ENCODE data around the gene DEDD2.
A peak's percentile ranks its signal among the peaks of the same experiment; 100 is the strongest.

DEDD2 gene

GRCh38 chr19:42248270-42249148 lies 31.0 kb upstream of the DEDD2 start:
- DNase-seq (ENCODE audit: low read depth) = no peak

GRCh38 chr19:42247640-42248199 lies 30.2 kb upstream of the DEDD2 start:
- no peak for DNase-seq (ENCODE audit: low read depth)

DNA sequence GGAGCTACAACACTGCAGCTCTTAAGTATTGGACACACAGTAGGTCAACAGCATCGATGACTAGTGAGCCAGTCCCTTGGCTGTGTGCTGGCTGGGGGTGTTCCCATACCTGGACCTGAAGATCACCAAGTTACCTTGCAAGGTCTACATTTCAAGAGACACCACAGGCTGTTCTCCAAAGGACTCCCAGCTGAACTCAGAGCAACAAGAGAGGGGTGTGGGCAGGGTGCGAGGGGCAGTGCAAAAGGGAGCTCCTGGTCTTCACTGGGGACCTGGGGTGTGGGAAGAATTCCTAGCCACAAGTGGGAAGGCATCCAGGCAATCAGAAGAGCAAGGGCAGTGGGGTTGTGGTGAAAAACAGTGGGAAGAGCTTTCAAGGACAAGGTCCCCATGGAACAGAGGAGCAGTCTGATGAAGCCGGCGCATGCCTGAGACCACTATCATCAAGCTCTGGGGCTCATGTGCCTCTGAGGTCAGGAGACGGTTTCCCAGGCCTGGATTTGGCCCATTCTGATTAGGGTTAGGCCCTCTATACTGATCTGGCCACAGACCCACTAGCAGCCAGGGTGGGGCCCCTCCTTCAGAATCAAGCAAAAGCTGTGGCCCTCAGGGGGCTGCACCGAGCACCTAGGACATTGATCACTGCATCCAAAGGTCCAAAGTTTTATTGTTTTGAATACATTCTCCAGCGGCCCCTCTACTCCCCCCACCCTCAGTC lies 29.6 kb upstream of the DEDD2 start:
- no peak for DNase-seq (ENCODE audit: low read depth)

- peak; percentile 82 for DNase-seq (ENCODE audit: low read depth)
Observed at GRCh38 chr19:42246143-42246921, 28.9 kb upstream of the DEDD2 start.

- DNase-seq (ENCODE audit: low read depth) = no peak
Observed at GRCh38 chr19:42245231-42245630, 27.8 kb upstream of the DEDD2 start.

DNA sequence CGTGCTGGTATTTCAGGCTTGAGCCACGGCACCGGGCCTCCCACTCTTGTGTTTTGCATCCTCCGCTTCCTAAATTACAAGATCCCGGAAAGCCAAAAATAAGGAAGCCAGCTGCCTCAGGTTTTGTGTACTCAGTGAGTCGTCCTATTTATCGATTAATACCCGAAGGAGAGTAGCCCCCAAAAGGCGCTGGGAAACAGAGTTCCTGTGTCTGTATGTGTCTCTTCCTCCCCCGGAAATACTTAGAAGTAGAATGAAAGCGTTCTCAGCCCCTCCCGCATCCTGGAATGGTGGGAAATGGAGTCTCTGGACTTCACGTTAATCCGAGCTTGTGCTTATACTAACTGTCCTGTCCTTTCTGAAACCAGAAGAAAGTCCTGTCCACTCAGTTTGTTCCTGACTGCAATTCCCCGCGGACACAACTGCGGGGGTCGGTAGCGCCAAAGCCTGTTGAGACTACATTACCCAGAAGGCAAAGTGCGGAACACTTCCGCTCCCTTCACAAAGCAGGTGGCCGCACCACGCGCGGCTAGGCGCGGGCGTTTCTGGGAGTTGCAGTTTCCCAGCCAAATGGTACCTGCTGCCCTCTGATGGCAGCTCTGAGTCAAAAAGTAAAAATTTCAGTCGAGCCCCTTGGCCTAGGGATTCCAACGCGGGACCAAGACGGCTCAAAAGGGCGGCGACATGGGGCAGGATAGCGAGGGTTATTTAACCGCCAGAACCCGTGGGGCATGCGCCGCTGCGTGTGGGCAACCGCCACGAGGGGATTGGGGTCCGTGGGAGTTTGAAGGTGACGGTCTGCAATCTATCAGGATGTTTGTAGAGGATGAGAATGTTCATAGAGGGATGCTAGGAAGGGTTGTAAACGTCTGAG lies 27.1 kb upstream of the DEDD2 start:
- DNase-seq (ENCODE audit: low read depth) = peak; percentile 95

GRCh38 chr19:42242512-42243409 lies 25.3 kb upstream of the DEDD2 start, which contains the start of gene GSK3A:
GSK3A (minus strand) TSS chr19:42242602; CDS start chr19:42242465, 137 bp downstream.
- peak; percentile 100 for DNase-seq (ENCODE audit: low read depth)

GRCh38 chr19:42242069-42242511 lies 24.6 kb upstream of the DEDD2 start:
- no peak for DNase-seq (ENCODE audit: low read depth)

DNA sequence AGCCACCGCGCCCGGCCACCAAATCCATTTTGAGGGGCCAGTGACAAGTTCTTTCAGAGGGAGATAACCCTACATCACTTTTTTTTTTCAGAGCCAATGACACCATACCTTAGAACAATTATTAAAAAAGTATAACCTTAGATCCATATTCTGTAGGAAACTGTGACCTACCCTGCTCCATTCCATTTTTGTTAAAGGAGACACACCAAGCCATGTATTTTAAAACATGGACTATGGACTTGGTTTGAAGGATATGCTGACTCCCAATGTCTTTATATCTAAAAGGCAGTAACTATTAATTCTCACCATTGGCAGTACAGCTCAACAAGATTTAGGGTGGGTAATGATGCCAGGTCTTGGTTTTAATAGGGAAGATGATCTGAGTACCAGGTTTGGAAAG lies 23.8 kb upstream of the DEDD2 start:
- no peak for DNase-seq (ENCODE audit: low read depth)

DNA sequence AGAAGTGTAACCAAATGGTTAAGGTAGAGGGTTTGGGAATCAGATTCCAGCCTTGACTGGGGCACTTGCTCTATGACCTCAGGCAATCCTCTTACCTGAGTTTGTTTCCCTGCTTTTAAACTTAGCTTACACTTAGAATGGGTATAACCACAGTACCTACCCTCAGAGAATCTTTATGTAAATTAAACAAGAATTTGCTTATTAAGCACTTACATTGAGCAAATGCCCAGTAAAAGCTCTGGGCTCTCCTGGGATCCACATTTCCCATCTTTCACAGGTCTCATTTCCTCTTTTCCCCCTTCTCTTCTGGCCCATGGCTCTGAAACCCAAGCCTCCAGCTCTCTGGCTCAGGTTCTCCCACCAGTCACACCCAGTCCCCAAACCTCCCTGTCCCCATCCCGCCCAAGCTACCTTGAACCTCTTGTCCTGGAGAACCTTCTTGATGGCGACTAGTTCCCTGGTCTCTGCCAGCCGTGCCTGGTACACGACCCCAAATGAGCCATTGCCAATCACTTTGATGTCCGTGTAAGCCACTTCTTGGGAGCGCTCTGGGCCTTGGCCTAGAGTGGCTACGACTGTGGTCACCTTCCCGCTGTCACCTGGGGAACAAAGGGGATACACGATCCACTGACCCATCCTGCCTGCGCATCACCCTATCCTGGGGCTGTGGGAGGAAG lies 22.2 kb upstream of the DEDD2 start:
- DNase-seq (ENCODE audit: low read depth) = no peak

GRCh38 chr19:42235181-42235580 lies 17.7 kb upstream of the DEDD2 start:
- no peak for DNase-seq (ENCODE audit: low read depth)

- DNase-seq (ENCODE audit: low read depth) = no peak
Observed at GRCh38 chr19:42234364-42234763, 16.9 kb upstream of the DEDD2 start.

- no peak for DNase-seq (ENCODE audit: low read depth)
Observed at GRCh38 chr19:42233678-42234292, 16.3 kb upstream of the DEDD2 start.

DNA sequence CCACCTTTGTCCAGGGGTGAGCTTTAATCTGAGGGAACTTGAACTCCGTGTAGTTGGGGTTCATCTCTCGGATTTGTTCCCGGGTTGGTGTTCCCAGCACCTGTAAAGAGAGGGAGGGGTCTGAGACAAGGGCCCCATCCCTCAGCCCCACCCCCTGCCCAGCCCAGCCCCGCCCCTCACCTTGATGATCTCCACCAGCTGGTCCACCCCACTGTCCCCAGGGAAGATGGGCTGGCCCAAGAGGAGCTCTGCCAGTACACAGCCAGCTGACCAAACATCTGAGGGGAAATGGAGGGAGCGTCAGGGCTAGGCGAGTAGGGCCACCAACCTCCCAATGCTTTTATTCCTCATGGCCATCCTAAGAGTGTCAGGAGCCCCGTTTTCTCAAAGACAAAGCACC lies 15.6 kb upstream of the DEDD2 start:
- no peak for DNase-seq (ENCODE audit: low read depth)

DNA sequence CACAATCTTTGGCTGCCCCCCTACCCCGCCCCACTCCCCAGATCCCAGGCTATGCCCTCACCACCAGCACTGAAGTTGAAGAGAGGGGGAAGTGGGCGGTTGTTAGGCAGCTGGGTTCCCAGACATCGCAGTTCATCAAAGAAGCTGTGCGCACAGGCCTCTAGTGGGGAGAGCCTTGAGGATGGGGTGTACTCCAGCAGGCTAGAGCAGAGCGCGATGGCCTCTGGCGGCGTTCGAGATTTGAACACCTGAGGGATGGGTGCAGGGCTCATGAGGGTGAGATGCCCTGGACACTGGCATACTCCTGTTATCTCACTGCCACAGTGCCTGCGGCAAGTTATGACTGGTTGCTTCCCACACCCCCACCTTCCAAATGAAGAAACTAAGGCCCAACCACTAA lies 15.0 kb upstream of the DEDD2 start:
- no peak for DNase-seq (ENCODE audit: low read depth)

GRCh38 chr19:42230571-42230970 lies 13.1 kb upstream of the DEDD2 start:
- no peak for DNase-seq (ENCODE audit: low read depth)

DNA sequence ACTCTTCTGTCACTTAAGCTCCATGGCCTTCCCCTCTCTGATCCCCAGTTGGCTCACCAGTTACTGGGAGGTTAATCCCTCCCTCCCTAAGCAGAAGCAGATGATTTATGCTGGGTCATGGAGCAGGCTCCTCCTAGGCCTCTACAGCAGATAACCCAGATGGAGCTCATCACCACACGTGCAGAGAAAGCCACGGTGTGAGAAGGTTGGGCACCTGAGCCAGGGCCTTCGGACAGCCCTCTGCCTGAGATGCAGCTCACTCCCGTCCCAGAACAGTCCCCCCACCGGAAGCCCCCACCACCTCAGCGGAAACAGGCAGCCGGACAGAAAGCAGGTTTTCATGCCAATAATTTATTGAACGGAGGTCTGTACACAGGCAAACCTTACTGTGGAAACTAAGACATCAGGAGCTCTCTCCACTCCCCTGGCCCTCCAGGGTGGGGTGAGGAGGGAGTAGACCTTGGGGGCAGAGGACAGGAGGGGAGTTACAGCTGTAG lies 12.4 kb upstream of the DEDD2 start:
- peak; percentile 51 for DNase-seq (ENCODE audit: low read depth)

GRCh38 chr19:42229301-42229854 lies 11.9 kb upstream of the DEDD2 start:
- DNase-seq (ENCODE audit: low read depth) = no peak

Data from iris pigment epithelial cell (primary cell).